Measurements from ENCODE around the gene DPP6. TPM values are rescaled to one million over a fixed set of nuclear protein-coding genes. Genes with fewer than 3 reads are reported as not detected.

Gene DPP6
- total and polyA plus RNA-seq, 9 of the 15 experiments (the other 6 are each of a cell fraction or from before 2014, with no cell fraction given): not detected

- TF ChIP-seq E4F1 (CRISPR knock-in tag; IDR thresholded peaks at IDR 0.05; ENCODE audit: borderline replicate concordance): no peak
These were observed 519.6 kb downstream of the DPP6 start (continued) for GRCh38 chr7:154571772-154572171.

- H3K9ac ChIP-seq (ENCODE audit: insufficient read depth in 1 of 2, low read depth in 2 of 2, low read length in 2 of 2): no peak overlapping the region
- no peaks in the 10 kb centered on the region for H3K36me3 ChIP-seq (ENCODE audit: control insufficient read depth, insufficient read depth, low read length)
- no peaks in the 10 kb centered on the region for H3K79me2 ChIP-seq (ENCODE audit: control insufficient read depth, insufficient read depth, low read length)
- H3K9me3 ChIP-seq (replicated peaks; ENCODE audit: control insufficient read depth, insufficient read depth, low read depth, low read length): peaks cover 5% of the 10 kb centered on the region
- intact Hi-C loops (cut with micrococcal nuclease): loop anchor here (10.0 kb wide), 1 partner anchor 59 kb away; no protein-coding TSS in a partner anchor
- ATAC-seq (no peak), DNase-seq (ENCODE audit: extremely low read depth in 1 of 4, low spot score in 3 of 4) (no peak), FAIRE-seq (no peak)
- 0% methylated on average over 2 of the region's 2 CpGs for WGBS (ENCODE audit: insufficient coverage, low coverage, missing lambda C conversion rate)
- H3K9me1 ChIP-seq (ENCODE audit: control insufficient read depth, insufficient read depth, low read length): no peaks in the 10 kb centered on the region
- H3K4me2 ChIP-seq (ENCODE audit: insufficient read depth, low read length): no peak overlapping the region
- H3K27me3 ChIP-seq (ENCODE audit: control insufficient read depth in 2 of 2, insufficient read depth in 2 of 2, low read length in 2 of 2): peaks cover 17 to 19% of the 10 kb centered on the region in 2 experiments
- BruUV-seq (replicated peaks): no TSS peak
- H3K4me1 ChIP-seq (replicated peaks in 1 of 2; ENCODE audit: control insufficient read depth in 2 of 2, insufficient read depth in 2 of 2, low read length in 2 of 2): no peaks in the 10 kb centered on the region
- H4K20me1 ChIP-seq (replicated peaks; ENCODE audit: control insufficient read depth, insufficient read depth, low read length): no peaks in the 10 kb centered on the region
- CTCF ChIA-PET (ENCODE audit: low intra/inter-chr PET ratio): no interaction called here
- H2AFZ ChIP-seq (ENCODE audit: low read depth, low read length): no peak overlapping the region
- in situ Hi-C loops (cut with MboI): no loop called here
- POLR2A ChIA-PET: no interaction called here
- H3K4me3 ChIP-seq: no peak overlapping the region
- H3K27ac ChIP-seq (ENCODE audit: extremely low read depth, low read depth, low read length): no peak overlapping the region
- TF ChIP-seq MLLT1 (IDR thresholded peaks at IDR 0.05): peak; percentile 10 to 28; a peak in 1 of 4 replicates
- TF ChIP-seq ELF4 (CRISPR knock-in tag; IDR thresholded peaks at IDR 0.05): 0 out of 2 replicates have a peak, but pooled peaks have one; percentile 61
- TF ChIP-seq OTX1 (CRISPR knock-in tag; IDR thresholded peaks at IDR 0.05): peak; percentile 67; the same call in 1 of the 2 replicates
- TF ChIP-seq E2F4 (CRISPR knock-in tag; IDR thresholded peaks at IDR 0.05; ENCODE audit: low read depth): 0 out of 2 replicates have a peak, but pooled peaks have one; percentile 33
- TF ChIP-seq ADNP (tag; IDR thresholded peaks at IDR 0.05): 0 out of 2 replicates have a peak, but pooled peaks have one; percentile 13
- TF ChIP-seq NFRKB (IDR thresholded peaks at IDR 0.05; ENCODE audit: low read depth): no peak
- TF ChIP-seq NR4A1 (CRISPR knock-in tag; IDR thresholded peaks at IDR 0.05): no peak
- no peak for TF ChIP-seq NR4A1 (tag; IDR thresholded peaks at IDR 0.05)
- TF ChIP-seq PHF8 (IDR thresholded peaks at IDR 0.05; ENCODE audit: borderline replicate concordance, low read length): no peak; the same call in 1 of the 2 replicates
- TF ChIP-seq HBP1 (CRISPR knock-in tag; IDR thresholded peaks at IDR 0.05): peak; percentile 65; the same call in 1 of the 2 replicates
- TF ChIP-seq THRB (CRISPR knock-in tag; conservative IDR thresholded peaks at IDR 0.05): peak; percentile 48; the same call in 1 of the 2 replicates
- TF ChIP-seq TSC22D4 (tag; IDR thresholded peaks at IDR 0.05): peak; percentile 89; the same call in 1 of the 2 replicates
These were observed 522.0 kb downstream of the DPP6 start for GRCh38 chr7:154574235-154574634.
